GM18867 (cell line): Measurements from ENCODE around the gene IMPG1.
A peak's percentile ranks its signal among the peaks of the same experiment; 100 is the strongest.

Experiments used
- ATAC-seq: cut with Tn5 transposase; IDR thresholded peaks from one replicate; pipeline ENCODE4 v1.9.1; 2021; ENCODE audit warnings: mild to moderate bottlenecking, moderate library complexity; ENCODE audit not compliant: unreplicated experiment

The IMPG1 gene

GRCh38 chr6:76072562-76072961, at the start of gene IMPG1:
Gene IMPG1 (minus strand): TSS chr6:76072662. CDS start chr6:76072488, 174 bp downstream.
- no peak for ATAC-seq

- ATAC-seq: no peak
Observed at GRCh38 chr6:76120302-76120701, 47.8 kb upstream of the IMPG1 start.

GRCh38 chr6:76073281-76073680, 819 bp upstream of the IMPG1 start:
- ATAC-seq: no peak

- no peak for ATAC-seq
Observed at GRCh38 chr6:76057469-76057868, 15.0 kb downstream of the IMPG1 start.

GRCh38 chr6:76052314-76052713, 20.1 kb downstream of the IMPG1 start:
- no peak for ATAC-seq

- ATAC-seq: no peak
Observed at GRCh38 chr6:76043690-76044089, 28.8 kb downstream of the IMPG1 start.

GRCh38 chr6:76035713-76036112, 36.7 kb downstream of the IMPG1 start:
- ATAC-seq: no peak

- ATAC-seq: no peak
Observed at GRCh38 chr6:76026101-76026500, 46.4 kb downstream of the IMPG1 start.

GRCh38 chr6:76014626-76015530, 57.6 kb downstream of the IMPG1 start:
- ATAC-seq: no peak

GRCh38 chr6:76004202-76004601, 68.3 kb downstream of the IMPG1 start:
- ATAC-seq: peak; percentile 58

GRCh38 chr6:76003686-76004085, 68.8 kb downstream of the IMPG1 start:
- no peak for ATAC-seq

- no peak for ATAC-seq
Observed at GRCh38 chr6:76003113-76003512, 69.3 kb downstream of the IMPG1 start.

- peak; percentile 37 for ATAC-seq
Observed at GRCh38 chr6:76000629-76001028, 71.8 kb downstream of the IMPG1 start.

GRCh38 chr6:75997696-75998095, 74.8 kb downstream of the IMPG1 start:
- ATAC-seq: no peak

GRCh38 chr6:75993236-75994162, 79.0 kb downstream of the IMPG1 start:
- no peak for ATAC-seq

GRCh38 chr6:75991941-75992340, 80.5 kb downstream of the IMPG1 start:
- no peak for ATAC-seq

- ATAC-seq: no peak
Observed at GRCh38 chr6:75986935-75987334, 85.5 kb downstream of the IMPG1 start.

- no peak for ATAC-seq
Observed at GRCh38 chr6:75975904-75976303, 96.6 kb downstream of the IMPG1 start.

GRCh38 chr6:75970093-75970492, 102.4 kb downstream of the IMPG1 start:
- no peak for ATAC-seq

- no peak for ATAC-seq
Observed at GRCh38 chr6:75968143-75968542, 104.3 kb downstream of the IMPG1 start.

GRCh38 chr6:75963569-75963968, 108.9 kb downstream of the IMPG1 start:
- no peak for ATAC-seq

GRCh38 chr6:75952128-75952527, 120.3 kb downstream of the IMPG1 start:
- no peak for ATAC-seq
